ENCODE results near the gene TEX38. TPM values are rescaled to one million over a fixed set of nuclear protein-coding genes. Genes with fewer than 3 reads are reported as not detected.
"Not testable (repeated sequence)": the region's sequence is repeated elsewhere in the genome, so short reads cannot be mapped to it uniquely, and the experiment has no call there.

TEX38 gene
- total and polyA plus RNA-seq, 10 of the 15 experiments (the other 5 are each of a cell fraction or from before 2014, with no cell fraction given): 0.07 to 0.32 (median 0.15) TPM; not detected in 7

DNA sequence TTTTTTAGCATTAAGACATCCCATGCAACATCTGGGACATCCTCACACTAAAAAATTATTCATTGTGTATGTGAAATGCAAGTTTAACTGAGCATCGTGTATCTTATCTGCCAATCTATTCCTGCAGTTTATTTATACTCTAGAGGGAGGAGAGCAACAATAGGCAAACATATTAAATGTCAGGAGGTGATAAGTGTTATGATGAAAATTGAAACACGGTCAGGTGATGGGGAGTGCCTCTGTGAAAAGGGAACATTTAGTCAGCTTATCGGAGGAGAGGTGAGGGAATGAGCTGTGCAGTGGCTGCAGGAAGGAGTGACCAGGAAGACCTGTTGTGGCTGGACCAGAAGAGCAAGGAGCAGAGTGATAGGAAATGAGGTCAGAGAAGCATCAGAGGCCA lies 48.0 kb downstream of the TEX38 start:
- BruUV-seq (replicated peaks): no TSS peak
- 1% methylated on average over 3 of the region's 3 CpGs for WGBS (ENCODE audit: insufficient coverage, insufficient replicate concordance, low lambda C conversion rate, missing lambda C conversion rate)
- Histone ChIP-seq H3K4me3 (peak overlapping the region; percentile 63), H3K9ac (ENCODE audit: control insufficient read depth, insufficient read depth, low read length) (no peak overlapping the region; the same call in 1 of the 2 replicates), H3K9me3 (replicated peaks; ENCODE audit: control insufficient read depth, insufficient read depth, low read length) (no peaks in the 10 kb centered on the region), H3K27me3 (replicated peaks in 1 of 2; ENCODE audit: control insufficient read depth in 2 of 2, insufficient read depth in 2 of 2, low read length in 1 of 2) (no peaks in the 10 kb centered on the region; a peak in 1 of 4 replicates), H3K36me3 (ENCODE audit: control insufficient read depth in 2 of 2, insufficient read depth in 2 of 2, low read length in 1 of 2) (peaks cover 2 to 6% of the 10 kb centered on the region in 2 experiments; a peak in 1 of 4 replicates), H4K20me1 (ENCODE audit: control insufficient read depth, insufficient read depth) (no peaks in the 10 kb centered on the region; the same call in 1 of the 2 replicates), H3K79me2 (ENCODE audit: control insufficient read depth, insufficient read depth, low read length) (peaks cover 25% of the 10 kb centered on the region), H3K4me1 (ENCODE audit: control insufficient read depth, insufficient read depth, low read length) (peaks cover 13% of the 10 kb centered on the region), H2AFZ (ENCODE audit: control insufficient read depth, low read depth, low read length) (peak overlapping the region; percentile 88), H3K27ac (ENCODE audit: control insufficient read depth, insufficient read depth) (no peak overlapping the region), H3K4me2 (ENCODE audit: control insufficient read depth, insufficient read depth) (peak overlapping the region; percentile 58)
- ATAC-seq (no peak), DNase-seq (ENCODE audit: low read depth, low spot score) (no peak), FAIRE-seq (no peak)
- RAD21 ChIA-PET (ENCODE audit: unreplicated experiment): interaction anchor here (0.6 to 2.2 kb wide), 8 partner anchors 16 to 386 kb away, joined by 3 to 7 read pairs (median 4); partner anchors contain the start of genes MKNK1 and MOB3C
- in situ Hi-C loops (cut with MboI) (no loop called here), intact Hi-C loops (cut with micrococcal nuclease; ENCODE audit: unreplicated experiment) (loop anchor here (2.0 to 5.0 kb wide), 2 partner anchors 51 to 102 kb away; partner anchors contain the start of genes ATPAF1 and MOB3C)
- TF ChIP-seq EED (IDR thresholded peaks at IDR 0.05; ENCODE audit: low read depth) (no peak), LARP7 (IDR thresholded peaks at IDR 0.05) (no peak), NRF1 (conservative IDR thresholded peaks at IDR 0.05; ENCODE audit: low read depth, low read length) (no peak), RBBP5 (conservative IDR thresholded peaks at IDR 0.05) (no peak), ZNF274 (IDR thresholded peaks at IDR 0.05; ENCODE audit: insufficient read depth, insufficient read length) (no peak), YY1 (IDR thresholded peaks at IDR 0.05; ENCODE audit: low read depth, low read length) (no peak)
- SMC1A ChIA-PET (ENCODE audit: uncharacterized antibody, unreplicated experiment): interaction anchor here (1.0 to 4.2 kb wide), 5 partner anchors 10 to 116 kb away, joined by 3 to 12 read pairs (median 5); partner anchors contain the start of genes ATPAF1, MKNK1 and MOB3C
- CTCF ChIA-PET: interaction anchor here (1.3 to 1.8 kb wide), 3 partner anchors 13 to 106 kb away, joined by 3 to 4 read pairs (median 3); no protein-coding TSS in a partner anchor
- POLR2A ChIA-PET: interaction anchor here (0.6 to 1.2 kb wide), 5 partner anchors 58 to 312 kb away, joined by 3 to 7 read pairs (median 4); partner anchors contain the start of gene MOB3C

DNA sequence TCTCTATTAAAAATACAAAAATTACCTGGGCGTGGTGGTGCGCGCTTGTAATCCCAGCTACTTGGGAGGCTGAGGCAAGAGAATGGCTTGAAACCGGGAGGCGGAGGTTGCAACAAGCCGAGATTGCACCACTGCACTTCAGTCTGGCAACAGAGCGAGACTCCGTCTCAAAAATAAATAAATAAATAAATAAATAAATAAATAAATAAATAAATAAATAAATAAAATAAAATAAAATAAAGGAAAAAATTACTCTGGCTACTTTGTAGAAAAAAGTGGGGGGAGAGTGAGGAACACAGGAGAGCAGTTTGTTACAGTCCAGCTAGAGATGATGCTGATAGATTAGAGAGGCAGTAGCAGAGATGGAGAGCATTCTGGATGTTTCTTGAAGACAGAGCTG lies 48.7 kb downstream of the TEX38 start:
- H3K36me3 ChIP-seq (ENCODE audit: control insufficient read depth in 2 of 2, insufficient read depth in 2 of 2, low read length in 1 of 2); FAIRE-seq; H3K4me2 ChIP-seq (ENCODE audit: control insufficient read depth, insufficient read depth); H3K9ac ChIP-seq (ENCODE audit: control insufficient read depth, insufficient read depth, low read length); ATAC-seq; H3K4me3 ChIP-seq; BruUV-seq (replicated peaks); H3K27ac ChIP-seq (ENCODE audit: control insufficient read depth, insufficient read depth); H2AFZ ChIP-seq (ENCODE audit: control insufficient read depth, low read depth, low read length); H3K27me3 ChIP-seq (replicated peaks in 1 of 2; ENCODE audit: control insufficient read depth in 2 of 2, insufficient read depth in 2 of 2, low read length in 1 of 2); H3K9me3 ChIP-seq (replicated peaks; ENCODE audit: control insufficient read depth, insufficient read depth, low read length); H4K20me1 ChIP-seq (ENCODE audit: control insufficient read depth, insufficient read depth); in situ Hi-C loops (cut with MboI); DNase-seq (ENCODE audit: low read depth, low spot score); intact Hi-C loops (cut with micrococcal nuclease; ENCODE audit: unreplicated experiment): not testable (repeated sequence)
- Histone ChIP-seq H3K4me1 (ENCODE audit: control insufficient read depth, insufficient read depth, low read length) (peaks cover 13% of the 10 kb centered on the region), H3K79me2 (ENCODE audit: control insufficient read depth, insufficient read depth, low read length) (peaks cover 25% of the 10 kb centered on the region)
- SMC1A ChIA-PET (ENCODE audit: uncharacterized antibody, unreplicated experiment): interaction anchor here (0.7 to 4.2 kb wide), 4 partner anchors 52 to 117 kb away, joined by 3 to 12 read pairs (median 6); partner anchors contain the start of genes ATPAF1, MKNK1 and MOB3C
- CTCF ChIA-PET: interaction anchor here (0.9 to 1.6 kb wide), 3 partner anchors 97 to 165 kb away, joined by 3 to 4 read pairs (median 3); no protein-coding TSS in a partner anchor
- 100% methylated on average over 8 of the region's 8 CpGs for WGBS (ENCODE audit: insufficient coverage, insufficient replicate concordance, low lambda C conversion rate, missing lambda C conversion rate)
- RAD21 ChIA-PET (ENCODE audit: unreplicated experiment): interaction anchor here (1.6 kb wide), 1 partner anchor 53 kb away, joined by 5 read pairs; no protein-coding TSS in a partner anchor
- POLR2A ChIA-PET: interaction anchor here (0.7 to 1.2 kb wide), 2 partner anchors 97 to 103 kb away, joined by 3 read pairs; partner anchors contain the start of gene MOB3C

All from GM12878 (cell line).